Activated CD4-positive, alpha-beta T cell treated with anti-CD3 and anti-CD28 coated beads, Interleukin-2, amount 10 ng/mL, durations not matched to agents 7 days and 5 days (primary cell): ENCODE measurements around the gene PEX3. TPM values are rescaled to one million over a fixed set of nuclear protein-coding genes. Genes with fewer than 3 reads are reported as not detected.
"Not testable (repeated sequence)": the region's sequence is repeated elsewhere in the genome, so short reads cannot be mapped to it uniquely, and the experiment has no call there.

Experiments
- CTCF ChIA-PET: fragments of 350-600 bp; sonication (Branson Sonifier 250); formaldehyde crosslinking; loops from one replicate; lab custom pipeline; 2021; ENCODE audit warnings: antibody characterized with exemption; lab: Charles Lee
- POLR2A ChIA-PET: fragments of 350-600 bp; sonication (Branson Sonifier 250); formaldehyde crosslinking; loops from one replicate; lab custom pipeline; 2021; ENCODE audit warnings: antibody characterized with exemption; lab: Charles Lee
- DNase-seq: peaks from one replicate; pipeline ENCODE4 v3.0.0-alpha.2; 2020
- H3K27ac Mint-ChIP-seq: one replicate; pipeline ENCODE4 v1.8.0; 2021; ENCODE audit warnings: mild to moderate bottlenecking, moderate library complexity, mixed read lengths
- H3K27me3 Mint-ChIP-seq: one replicate; pipeline ENCODE4 v1.8.0; 2021; ENCODE audit warnings: mixed read lengths
- H3K36me3 Mint-ChIP-seq: one replicate; pipeline ENCODE4 v1.8.0; 2021; ENCODE audit warnings: low read depth, mixed read lengths
- H3K4me1 Mint-ChIP-seq: one replicate; pipeline ENCODE4 v1.8.0; 2021; ENCODE audit warnings: mixed read lengths
- H3K4me3 Mint-ChIP-seq: one replicate; pipeline ENCODE4 v1.8.0; 2021; ENCODE audit warnings: mild to moderate bottlenecking, moderate library complexity, mixed read lengths
- H3K9me3 Mint-ChIP-seq: one replicate; pipeline ENCODE4 v1.8.0; 2021; ENCODE audit warnings: mixed read lengths
- total RNA-seq, 2 experiments: library from RNA; stranded (reverse); gene quantifications; one replicate each; pipeline ENCODE4 v1.2.3, GENCODE V29; 2021

Gene PEX3
- total RNA-seq, 2 experiments from 2014 or later = 16.9 to 20.5 TPM

- peaks cover 2% of the 10 kb centered on the region for H3K36me3 Mint-ChIP-seq
- no peak overlapping the region for H3K27ac Mint-ChIP-seq
- ChIA-PET CTCF (interaction anchor here (0.6 to 0.7 kb wide), 3 partner anchors 10 to 908 kb away, joined by 3 read pairs; no protein-coding TSS in a partner anchor), POLR2A (interaction anchor here (0.6 kb wide), 1 partner anchor 92 kb away, joined by 4 read pairs; no protein-coding TSS in a partner anchor)
- DNase-seq = no peak
- H3K27me3 Mint-ChIP-seq = no peaks in the 10 kb centered on the region
- peaks cover 2% of the 10 kb centered on the region for H3K4me1 Mint-ChIP-seq
- no peak overlapping the region for H3K4me3 Mint-ChIP-seq
- H3K9me3 Mint-ChIP-seq = no peaks in the 10 kb centered on the region
These were observed 24.6 kb upstream of the PEX3 start for GRCh38 chr6:143426026-143426425.

- peaks cover 2% of the 10 kb centered on the region for H3K4me1 Mint-ChIP-seq
- ChIA-PET CTCF (interaction anchor here (0.6 to 2.1 kb wide), 20 partner anchors 8 to 952 kb away, joined by 3 to 7 read pairs (median 4); no protein-coding TSS in a partner anchor), POLR2A (interaction anchor here (0.7 kb wide), 1 partner anchor 84 kb away, joined by 3 read pairs; the partner anchor contains the start of gene FUCA2)
- no peak overlapping the region for H3K27ac Mint-ChIP-seq
- no peak overlapping the region for H3K4me3 Mint-ChIP-seq
- H3K36me3 Mint-ChIP-seq = peaks cover 5% of the 10 kb centered on the region
- no peaks in the 10 kb centered on the region for H3K9me3 Mint-ChIP-seq
- DNase-seq = peak; percentile 76
- H3K27me3 Mint-ChIP-seq = no peaks in the 10 kb centered on the region
These were observed 23.3 kb upstream of the PEX3 start for GRCh38 chr6:143427109-143427817.

GRCh38 chr6:143429970-143430369, 20.6 kb upstream of the PEX3 start:
- peaks cover 3% of the 10 kb centered on the region for H3K36me3 Mint-ChIP-seq
- POLR2A ChIA-PET = no interaction called here
- no peak overlapping the region for H3K4me3 Mint-ChIP-seq
- no peaks in the 10 kb centered on the region for H3K27me3 Mint-ChIP-seq
- no peaks in the 10 kb centered on the region for H3K9me3 Mint-ChIP-seq
- peaks cover 2% of the 10 kb centered on the region for H3K4me1 Mint-ChIP-seq
- no peak overlapping the region for H3K27ac Mint-ChIP-seq
- CTCF ChIA-PET = no interaction called here
- no peak for DNase-seq

- ChIA-PET CTCF (interaction anchor here (1.0 kb wide), 1 partner anchor 11 kb away, joined by 3 read pairs; no protein-coding TSS in a partner anchor), POLR2A (no interaction called here)
- peaks cover 2% of the 10 kb centered on the region for H3K4me1 Mint-ChIP-seq
- H3K9me3 Mint-ChIP-seq = no peaks in the 10 kb centered on the region
- H3K27me3 Mint-ChIP-seq = no peaks in the 10 kb centered on the region
- DNase-seq = no peak
- no peak overlapping the region for H3K4me3 Mint-ChIP-seq
- H3K27ac Mint-ChIP-seq = no peak overlapping the region
- H3K36me3 Mint-ChIP-seq = peaks cover 7% of the 10 kb centered on the region
These were observed 19.4 kb upstream of the PEX3 start for GRCh38 chr6:143431226-143431625.

DNA sequence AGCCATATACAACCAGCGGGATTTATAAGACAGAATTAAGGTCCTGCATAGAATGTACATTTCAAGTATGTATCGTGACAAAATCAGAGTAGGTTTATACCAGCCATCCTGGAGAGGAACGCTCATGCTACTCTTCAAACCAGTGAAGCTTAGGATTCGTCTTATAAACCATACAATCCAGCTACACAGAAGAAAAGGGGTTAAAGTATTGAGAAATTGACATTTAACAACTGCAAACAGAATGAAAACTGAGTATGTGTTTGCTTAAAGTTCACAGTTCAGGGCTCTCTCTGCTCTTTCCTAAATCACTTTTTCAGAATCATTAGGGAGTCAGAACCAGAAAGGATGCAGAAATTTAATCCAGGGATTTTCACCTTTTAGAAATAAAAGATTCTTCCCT, 18.0 kb upstream of the PEX3 start:
- peaks cover 10% of the 10 kb centered on the region for H3K36me3 Mint-ChIP-seq

DNA sequence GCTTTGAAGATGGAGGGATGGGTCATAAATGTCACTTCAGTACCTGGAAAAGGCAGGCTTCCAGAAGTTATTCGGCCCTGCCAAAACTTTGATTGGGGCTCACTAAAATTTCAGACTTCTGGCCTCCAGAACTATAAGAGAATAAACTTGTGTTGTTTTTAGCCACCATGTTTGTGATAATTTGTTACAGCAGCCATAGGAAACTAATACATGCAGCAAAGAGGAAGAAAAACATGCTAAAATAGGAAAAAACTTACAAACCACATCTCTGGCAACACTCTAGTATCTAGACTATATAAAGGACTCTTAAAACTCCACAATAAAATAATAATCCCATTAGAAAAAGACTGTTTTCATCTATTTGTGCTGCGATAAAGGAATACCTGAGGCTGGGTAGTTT, 9.6 kb upstream of the PEX3 start:
- Mint-ChIP-seq H3K27ac (no peak overlapping the region), H3K36me3 (peaks cover 40% of the 10 kb centered on the region), H3K4me3 (no peak overlapping the region), H3K4me1 (peaks cover 24% of the 10 kb centered on the region), H3K27me3 (no peaks in the 10 kb centered on the region), H3K9me3 (peaks cover 7% of the 10 kb centered on the region)
- ChIA-PET POLR2A (no interaction called here), CTCF (no interaction called here)
- DNase-seq = no peak

More for the DNA sequence above, 18.0 kb upstream of the PEX3 start:
- ChIA-PET POLR2A (no interaction called here), CTCF (interaction anchor here (1.3 kb wide), 1 partner anchor 9 kb away, joined by 3 read pairs; no protein-coding TSS in a partner anchor)
- Mint-ChIP-seq H3K4me1 (no peaks in the 10 kb centered on the region), H3K27me3 (no peaks in the 10 kb centered on the region), H3K9me3 (no peaks in the 10 kb centered on the region), H3K4me3 (no peak overlapping the region), H3K27ac (no peak overlapping the region)
- no peak for DNase-seq

- peak overlapping the region; percentile 66 for H3K27ac Mint-ChIP-seq
- H3K9me3 Mint-ChIP-seq = peaks cover 7% of the 10 kb centered on the region
- H3K36me3 Mint-ChIP-seq = peaks cover 38% of the 10 kb centered on the region
- POLR2A ChIA-PET = interaction anchor here (0.6 to 1.1 kb wide), 3 partner anchors 9 to 251 kb away, joined by 3 to 8 read pairs (median 8); partner anchors contain the start of genes ADAT2 and PEX3
- CTCF ChIA-PET = interaction anchor here (0.5 to 2.4 kb wide), 9 partner anchors 9 to 1307 kb away, joined by 3 to 7 read pairs (median 3); partner anchors contain the start of genes ADAT2 and PEX3
- no peak overlapping the region for H3K4me3 Mint-ChIP-seq
- DNase-seq = peak; percentile 10
- H3K27me3 Mint-ChIP-seq = no peaks in the 10 kb centered on the region
- H3K4me1 Mint-ChIP-seq = peaks cover 25% of the 10 kb centered on the region
These were observed 8.7 kb upstream of the PEX3 start for GRCh38 chr6:143441680-143442545.

DNA sequence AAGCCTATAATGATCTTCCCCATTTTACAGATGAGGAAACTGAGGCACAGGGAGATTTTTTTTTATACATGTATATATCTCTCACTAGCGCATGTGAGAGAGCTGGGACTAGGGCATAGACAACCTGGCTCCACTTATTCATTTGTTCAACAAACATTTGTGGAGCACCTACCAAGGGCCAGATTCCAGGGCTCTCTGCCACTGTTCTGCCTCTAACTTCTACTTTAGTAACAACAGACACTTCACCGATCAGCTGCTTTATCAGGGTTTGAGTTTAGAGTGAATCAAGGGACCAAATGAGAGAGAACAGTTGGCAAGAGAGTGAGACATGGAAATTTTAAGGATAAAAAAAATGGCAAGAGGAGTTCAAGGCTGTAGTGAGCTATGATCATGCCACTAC, 7.5 kb upstream of the PEX3 start:
- H3K27me3 Mint-ChIP-seq = no peaks in the 10 kb centered on the region
- peaks cover 39% of the 10 kb centered on the region for H3K36me3 Mint-ChIP-seq
- DNase-seq = no peak
- CTCF ChIA-PET = interaction anchor here (1.9 to 2.4 kb wide), 2 partner anchors 8 to 16 kb away, joined by 6 to 7 read pairs; partner anchors contain the start of genes ADAT2 and PEX3
- H3K4me1 Mint-ChIP-seq = peaks cover 29% of the 10 kb centered on the region
- no peak overlapping the region for H3K27ac Mint-ChIP-seq
- POLR2A ChIA-PET = no interaction called here
- no peak overlapping the region for H3K4me3 Mint-ChIP-seq
- H3K9me3 Mint-ChIP-seq = peaks cover 7% of the 10 kb centered on the region

GRCh38 chr6:143447865-143448264, 2.7 kb upstream of the PEX3 start:
- POLR2A ChIA-PET, CTCF ChIA-PET, H3K9me3 Mint-ChIP-seq, H3K27me3 Mint-ChIP-seq, DNase-seq, H3K4me3 Mint-ChIP-seq, H3K27ac Mint-ChIP-seq: not testable (repeated sequence)
- H3K36me3 Mint-ChIP-seq = peaks cover 13% of the 10 kb centered on the region
- H3K4me1 Mint-ChIP-seq = peaks cover 29% of the 10 kb centered on the region

GRCh38 chr6:143449082-143449713, 1.4 kb upstream of the PEX3 start:
- Mint-ChIP-seq H3K4me1 (peaks cover 32% of the 10 kb centered on the region), H3K27me3 (no peaks in the 10 kb centered on the region), H3K9me3 (no peaks in the 10 kb centered on the region), H3K4me3 (peak overlapping the region; percentile 94), H3K27ac (peak overlapping the region; percentile 98), H3K36me3 (peaks cover 4% of the 10 kb centered on the region)
- no peak for DNase-seq
- ChIA-PET POLR2A (no interaction called here), CTCF (no interaction called here)

GRCh38 chr6:143449714-143450452, 722 bp upstream of the PEX3 start:
- Mint-ChIP-seq H3K27me3 (no peaks in the 10 kb centered on the region), H3K36me3 (peaks cover 9% of the 10 kb centered on the region), H3K4me3 (peak overlapping the region; percentile 94), H3K27ac (peak overlapping the region; percentile 98), H3K9me3 (no peaks in the 10 kb centered on the region), H3K4me1 (peaks cover 33% of the 10 kb centered on the region)
- POLR2A ChIA-PET = interaction anchor here (0.7 to 1.1 kb wide), 2 partner anchors 8 to 394 kb away, joined by 3 to 8 read pairs; no protein-coding TSS in a partner anchor
- peak; percentile 33 for DNase-seq
- CTCF ChIA-PET = interaction anchor here (0.6 to 1.6 kb wide), 4 partner anchors 8 to 533 kb away, joined by 3 to 7 read pairs (median 4); no protein-coding TSS in a partner anchor
